Hepatocyte (in vitro differentiated cells): ENCODE results near the gene AP4S1.

ENCODE experiments used
- EZH2phosphoT487 ChIP-seq: fragments of 200-600 bp; sonication (generic); IDR thresholded peaks from one replicate; pipeline ENCODE4 v1.6.1; 2018; ENCODE audit warnings: antibody characterized with exemption, mild to moderate bottlenecking, low read depth, moderate library complexity; ENCODE audit not compliant: unreplicated experiment, severe bottlenecking
- TF ChIP-seq, protein P1 (sequence below): fragments of 200-600 bp; sonication (generic); IDR thresholded peaks from 2 replicates; pipeline ENCODE4 v1.5.1; 2016; ENCODE audit warnings: antibody characterized with exemption, mild to moderate bottlenecking; ENCODE audit not compliant: poor library complexity

DNA sequence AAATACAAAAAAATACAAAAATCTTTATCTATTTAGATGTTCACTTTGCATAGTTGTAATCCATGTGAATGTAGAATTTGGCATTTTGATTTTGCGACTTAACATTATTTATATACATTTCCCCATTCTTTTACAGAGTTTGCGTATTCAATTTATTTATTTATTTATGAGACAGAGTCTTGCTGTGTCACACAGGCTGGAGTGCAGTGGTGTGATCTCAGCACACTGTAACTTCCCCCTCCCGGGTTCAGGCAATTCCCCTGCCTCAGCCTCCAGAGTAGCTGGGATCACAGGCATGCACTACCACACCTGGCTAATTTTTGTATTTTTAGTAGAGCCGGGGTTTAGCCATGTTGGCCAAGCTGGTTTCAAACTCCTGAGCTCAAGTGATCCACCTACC, 26.1 kb downstream of the AP4S1 start:
- TF ChIP-seq, protein P1, sequence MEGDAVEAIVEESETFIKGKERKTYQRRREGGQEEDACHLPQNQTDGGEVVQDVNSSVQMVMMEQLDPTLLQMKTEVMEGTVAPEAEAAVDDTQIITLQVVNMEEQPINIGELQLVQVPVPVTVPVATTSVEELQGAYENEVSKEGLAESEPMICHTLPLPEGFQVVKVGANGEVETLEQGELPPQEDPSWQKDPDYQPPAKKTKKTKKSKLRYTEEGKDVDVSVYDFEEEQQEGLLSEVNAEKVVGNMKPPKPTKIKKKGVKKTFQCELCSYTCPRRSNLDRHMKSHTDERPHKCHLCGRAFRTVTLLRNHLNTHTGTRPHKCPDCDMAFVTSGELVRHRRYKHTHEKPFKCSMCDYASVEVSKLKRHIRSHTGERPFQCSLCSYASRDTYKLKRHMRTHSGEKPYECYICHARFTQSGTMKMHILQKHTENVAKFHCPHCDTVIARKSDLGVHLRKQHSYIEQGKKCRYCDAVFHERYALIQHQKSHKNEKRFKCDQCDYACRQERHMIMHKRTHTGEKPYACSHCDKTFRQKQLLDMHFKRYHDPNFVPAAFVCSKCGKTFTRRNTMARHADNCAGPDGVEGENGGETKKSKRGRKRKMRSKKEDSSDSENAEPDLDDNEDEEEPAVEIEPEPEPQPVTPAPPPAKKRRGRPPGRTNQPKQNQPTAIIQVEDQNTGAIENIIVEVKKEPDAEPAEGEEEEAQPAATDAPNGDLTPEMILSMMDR: no peak
- no peak for TF ChIP-seq EZH2phosphoT487
